HG03045 (cell line): ENCODE results near the gene HPS5.
A peak's percentile ranks its signal among the peaks of the same experiment; 100 is the strongest.

Experiments used
- ATAC-seq: cut with Tn5 transposase; IDR thresholded peaks from one replicate; pipeline ENCODE4 v1.9.1; 2021; ENCODE audit warnings: mild to moderate bottlenecking, moderate library complexity; ENCODE audit not compliant: unreplicated experiment

HPS5 gene

GRCh38 chr11:18236664-18237356 lies 85.1 kb downstream of the HPS5 start, which contains the start of gene SAA4:
Gene SAA4 (minus strand): TSS chr11:18236802. CDS start chr11:18235926, 876 bp downstream.
- ATAC-seq, result no peak

- no peak for ATAC-seq
Measured at GRCh38 chr11:18235394-18236334, 86.3 kb downstream of the HPS5 start.

- ATAC-seq, result no peak
Measured at GRCh38 chr11:18233912-18234311, 88.0 kb downstream of the HPS5 start.

- no peak for ATAC-seq
Measured at GRCh38 chr11:18230859-18231258, 91.1 kb downstream of the HPS5 start.

- peak; percentile 92 for ATAC-seq
Measured at GRCh38 chr11:18229501-18229900, 92.4 kb downstream of the HPS5 start.
